Non-pigmented ciliary epithelial cell (primary cell): ENCODE results near the gene AKAP10.
A peak's percentile ranks its signal among the peaks of the same experiment; 100 is the strongest.
"Not testable (repeated sequence)": the region's sequence is repeated elsewhere in the genome, so short reads cannot be mapped to it uniquely, and the experiment has no call there.

ENCODE experiments used
- DNase-seq: peaks from one replicate; pipeline ENCODE4 v3.0.0-alpha.2; 2010; ENCODE audit warnings: low read depth

The AKAP10 gene, protein sequence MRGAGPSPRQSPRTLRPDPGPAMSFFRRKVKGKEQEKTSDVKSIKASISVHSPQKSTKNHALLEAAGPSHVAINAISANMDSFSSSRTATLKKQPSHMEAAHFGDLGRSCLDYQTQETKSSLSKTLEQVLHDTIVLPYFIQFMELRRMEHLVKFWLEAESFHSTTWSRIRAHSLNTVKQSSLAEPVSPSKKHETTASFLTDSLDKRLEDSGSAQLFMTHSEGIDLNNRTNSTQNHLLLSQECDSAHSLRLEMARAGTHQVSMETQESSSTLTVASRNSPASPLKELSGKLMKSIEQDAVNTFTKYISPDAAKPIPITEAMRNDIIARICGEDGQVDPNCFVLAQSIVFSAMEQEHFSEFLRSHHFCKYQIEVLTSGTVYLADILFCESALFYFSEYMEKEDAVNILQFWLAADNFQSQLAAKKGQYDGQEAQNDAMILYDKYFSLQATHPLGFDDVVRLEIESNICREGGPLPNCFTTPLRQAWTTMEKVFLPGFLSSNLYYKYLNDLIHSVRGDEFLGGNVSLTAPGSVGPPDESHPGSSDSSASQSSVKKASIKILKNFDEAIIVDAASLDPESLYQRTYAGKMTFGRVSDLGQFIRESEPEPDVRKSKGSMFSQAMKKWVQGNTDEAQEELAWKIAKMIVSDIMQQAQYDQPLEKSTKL

GRCh38 chr17:19977293-19978208 lies at the start of gene AKAP10:
AKAP10 (minus strand) TSS chr17:19977828; CDS start chr17:19977679, 149 bp downstream.
- DNase-seq, result peak; percentile 14

DNA sequence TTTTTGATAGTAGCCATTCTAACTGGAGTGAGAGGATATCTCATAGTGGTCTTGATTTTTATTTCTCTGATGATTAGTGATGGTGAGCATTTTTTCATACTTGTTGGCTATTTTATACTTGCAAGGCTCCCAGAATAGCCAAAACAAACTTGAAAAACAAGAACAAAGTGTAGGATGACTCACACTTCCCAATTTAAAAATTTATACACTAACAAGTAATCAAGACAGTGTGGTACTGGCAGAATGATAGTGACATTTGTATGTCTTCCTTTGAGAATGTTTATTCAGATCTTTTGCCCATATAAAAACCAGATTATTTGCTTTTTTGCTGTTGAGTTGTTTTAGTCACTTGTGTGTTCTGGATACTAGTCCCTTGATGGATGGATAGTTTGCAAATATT lies 49.3 kb upstream of the AKAP10 start:
- no peak for DNase-seq

GRCh38 chr17:20022701-20023100 lies 45.1 kb upstream of the AKAP10 start:
- DNase-seq, result no peak

GRCh38 chr17:20016475-20016992 lies 38.9 kb upstream of the AKAP10 start:
- not testable (repeated sequence) for DNase-seq

- DNase-seq, result no peak
These were observed 34.4 kb upstream of the AKAP10 start for GRCh38 chr17:20012017-20012536.

GRCh38 chr17:20010936-20011335 lies 33.3 kb upstream of the AKAP10 start:
- no peak for DNase-seq

- no peak for DNase-seq
These were observed 32.7 kb upstream of the AKAP10 start for GRCh38 chr17:20010099-20010863.

DNA sequence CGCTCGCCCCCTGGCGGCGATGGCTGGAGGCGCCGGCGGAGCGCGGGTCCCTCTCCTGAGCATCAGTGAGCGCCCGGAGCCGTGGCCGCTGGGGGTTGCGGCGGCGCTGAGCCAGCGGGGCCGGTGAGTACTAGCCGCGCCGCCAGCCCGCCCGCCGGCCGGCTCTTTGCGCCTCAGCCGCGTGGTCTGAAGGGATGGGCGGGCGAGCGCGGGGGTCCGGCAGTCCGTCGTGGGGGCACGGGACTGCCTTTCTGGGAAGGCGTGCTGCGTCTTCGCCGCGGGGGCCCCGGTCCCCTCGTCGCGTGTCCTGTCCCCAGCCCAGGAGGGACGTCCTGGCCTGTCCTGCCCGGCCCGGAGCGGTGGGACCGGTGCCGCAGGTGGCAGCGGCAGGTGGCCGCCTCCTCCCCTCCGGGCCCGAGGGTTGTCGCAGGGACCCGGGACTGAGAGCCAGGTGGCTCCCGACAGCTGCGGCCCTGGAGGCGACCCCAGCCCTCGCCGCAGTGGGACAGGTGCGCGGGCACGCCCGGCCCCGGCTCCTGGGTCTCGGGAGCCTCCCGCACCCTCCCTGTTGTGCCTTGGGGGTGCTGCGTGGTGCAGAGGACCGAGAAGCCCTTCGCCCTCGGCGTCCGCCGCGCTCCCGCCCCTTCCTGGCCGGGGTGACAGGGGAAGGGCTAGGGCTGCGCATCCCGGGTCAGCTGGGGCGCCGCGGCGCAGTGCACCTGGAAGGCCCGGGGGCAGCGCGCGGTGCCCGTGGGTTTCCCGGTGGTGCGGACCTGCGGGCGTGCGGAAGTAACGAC lies 31.9 kb upstream of the AKAP10 start, which contains the start of gene SPECC1:
Gene SPECC1 (plus strand): TSS at position 58 of the 797 bp plus-strand sequence. CDS start 87,293 bp downstream, outside the sequence.
- no peak for DNase-seq

GRCh38 chr17:20009052-20009301 lies 31.3 kb upstream of the AKAP10 start:
- no peak for DNase-seq

DNA sequence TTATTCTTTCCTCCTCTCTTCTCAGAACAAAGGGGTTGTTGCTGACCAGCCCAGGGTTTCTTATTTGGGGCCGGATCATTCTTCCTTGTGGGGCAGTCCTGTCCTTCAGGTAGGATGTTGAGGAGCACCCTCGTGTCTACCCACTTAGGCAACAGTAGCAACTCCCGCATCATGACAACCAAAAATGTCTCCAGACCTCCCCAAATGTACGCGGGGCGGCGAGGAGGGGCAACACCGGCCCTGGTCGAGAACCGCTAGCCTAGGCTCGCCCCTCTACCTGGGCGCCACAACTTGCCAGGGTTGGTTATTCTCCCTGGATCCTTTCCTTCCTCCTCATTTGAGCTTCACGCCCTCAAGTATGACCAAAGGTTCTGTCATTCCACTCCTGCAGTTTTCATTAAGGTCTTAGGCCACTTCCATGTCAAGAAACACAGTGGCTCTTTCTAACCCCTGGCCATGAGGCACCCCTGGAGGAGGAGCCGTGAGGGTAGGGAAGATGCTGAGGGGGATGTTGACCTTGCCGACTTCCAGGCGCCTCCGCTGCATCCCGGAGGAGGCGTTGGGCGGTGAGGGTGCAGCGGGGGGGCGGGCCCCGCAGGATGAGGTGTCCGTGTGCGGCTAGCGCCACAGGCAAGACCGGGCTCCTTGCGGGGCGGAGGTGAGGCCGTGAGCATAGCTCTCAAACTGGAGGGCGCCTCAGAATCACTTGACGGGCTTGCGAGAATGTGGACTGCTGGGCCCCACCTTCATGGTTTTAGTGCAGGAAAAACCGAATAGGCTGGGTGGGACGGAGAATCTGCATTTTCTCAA lies 30.8 kb upstream of the AKAP10 start:
- no peak for DNase-seq

GRCh38 chr17:19996502-19996901 lies 18.9 kb upstream of the AKAP10 start:
- DNase-seq, result no peak

- DNase-seq, result no peak
These were observed 18.5 kb upstream of the AKAP10 start for GRCh38 chr17:19996086-19996485.

DNA sequence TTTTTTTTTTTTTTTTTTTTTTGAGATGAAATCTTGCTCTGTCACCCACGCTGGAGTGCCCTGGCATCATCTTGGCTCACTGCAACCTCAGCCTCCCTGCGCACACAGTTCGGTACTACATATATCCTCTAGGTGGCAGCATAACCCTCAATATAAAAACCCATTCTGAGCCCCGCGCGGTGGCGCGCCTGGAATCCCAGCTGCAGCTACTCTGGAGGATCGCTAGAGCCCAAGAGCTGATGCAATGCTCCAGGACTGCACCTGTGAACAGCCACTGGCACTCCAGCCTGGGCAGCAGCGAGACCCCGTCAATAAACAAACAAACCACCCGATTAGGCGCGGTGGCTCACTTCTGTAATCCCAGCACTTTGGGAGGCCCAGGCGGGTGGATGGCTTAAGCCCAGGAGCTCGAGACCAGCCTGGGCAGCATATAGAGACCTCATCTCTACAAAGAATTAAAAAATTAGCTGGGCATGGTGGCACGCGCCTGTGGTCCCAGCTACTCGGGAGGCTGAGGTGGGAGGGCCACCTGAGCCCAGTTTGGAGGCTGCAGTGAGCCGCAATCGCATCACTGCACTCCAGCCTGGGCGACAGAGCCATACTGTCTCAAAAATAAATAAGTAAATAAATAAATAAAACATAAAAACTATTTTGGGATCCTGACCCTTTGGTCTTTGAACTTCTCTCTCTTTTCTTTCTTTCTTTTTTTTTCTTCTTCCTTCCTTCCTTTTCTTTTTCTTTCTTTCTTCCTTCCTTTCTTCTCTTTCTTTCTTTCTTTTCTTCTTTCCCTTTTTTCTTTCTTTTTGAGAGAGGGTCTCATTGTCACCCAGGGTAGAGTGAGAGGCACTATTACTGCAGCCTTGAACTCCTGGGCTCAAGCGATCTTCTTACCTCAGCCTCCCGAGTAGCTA lies 15.4 kb upstream of the AKAP10 start:
- DNase-seq, result peak; percentile 63

GRCh38 chr17:19991252-19991885 lies 13.7 kb upstream of the AKAP10 start:
- DNase-seq, result no peak

- DNase-seq, result no peak
These were observed 10.3 kb upstream of the AKAP10 start for GRCh38 chr17:19987897-19988296.

DNA sequence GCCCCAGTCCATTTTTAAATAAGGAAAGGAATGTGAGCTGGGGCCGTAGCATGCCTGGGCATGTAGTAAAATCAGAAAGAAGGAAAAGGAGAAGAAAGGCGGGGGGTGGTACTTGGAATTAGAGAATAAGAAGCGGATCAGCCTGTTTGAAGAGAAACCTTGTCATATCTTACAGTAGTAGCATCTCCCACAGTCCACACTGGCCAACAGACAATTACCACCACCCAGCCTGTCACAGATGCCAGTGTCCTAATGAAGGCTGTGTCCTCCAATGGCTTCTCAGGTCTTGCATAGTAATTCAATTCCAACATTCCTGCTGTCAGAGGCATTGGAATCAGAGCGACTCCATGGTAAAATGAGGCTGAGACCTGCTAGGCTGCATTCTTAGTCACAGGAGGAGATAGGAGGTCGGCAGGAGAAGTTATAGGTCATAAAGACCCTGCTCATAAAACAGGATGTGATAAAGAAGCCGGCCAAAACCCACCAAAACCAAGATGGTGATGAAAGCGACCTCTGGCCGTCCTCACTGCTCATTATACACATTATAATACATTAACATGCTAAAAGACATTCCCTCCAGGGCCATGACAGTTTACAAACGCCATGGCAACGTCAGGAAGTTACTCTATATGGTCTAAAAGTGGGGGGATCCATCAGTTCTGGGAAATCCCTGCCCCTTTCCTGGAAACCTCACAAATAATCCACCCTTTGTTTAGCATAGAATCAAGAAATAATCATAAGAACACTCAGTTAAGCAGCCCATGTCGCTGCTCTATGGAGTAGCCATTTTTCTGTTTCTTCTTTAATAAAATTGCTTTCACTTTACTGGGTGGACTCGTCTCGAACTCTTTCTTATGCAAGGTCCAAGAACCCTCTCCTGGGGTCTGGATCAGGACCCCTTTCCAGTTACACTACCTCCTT lies 9.6 kb upstream of the AKAP10 start:
- DNase-seq, result no peak
